Suprapubic skin (tissue), 3 donors: ENCODE data around the gene SUSD5.

Experiments
- CTCF ChIP-seq, 2 donors: fragments of 200-600 bp in 1 of 2; fragments of 450-650 bp in 1 of 2; sonication (generic) in 1 of 2; IDR thresholded peaks; one replicate each; pipeline ENCODE4 v1.5.1; 2016 to 2019; ENCODE audit warnings: antibody characterized with exemption in 2 of 2, mild to moderate bottlenecking in 1 of 2, moderate library complexity in 1 of 2
- POLR2A ChIP-seq, 2 donors: fragments of 450-650 bp; IDR thresholded peaks; one replicate each; pipeline ENCODE4 v1.6.1; 2017; ENCODE audit warnings: antibody characterized with exemption in 2 of 2, mild to moderate bottlenecking in 2 of 2, moderate library complexity in 2 of 2

GRCh38 chr3:33145901-33146580, 72.6 kb downstream of the SUSD5 start:
- TF ChIP-seq CTCF (IDR thresholded peaks at IDR 0.05) = no peak
- TF ChIP-seq POLR2A (IDR thresholded peaks at IDR 0.05) = no peak
